HUDEP-2 (cell line): Measurements from ENCODE around the gene NKIRAS2.
"Not testable (repeated sequence)": the region's sequence is repeated elsewhere in the genome, so short reads cannot be mapped to it uniquely, and the experiment has no call there.

Experiments
- DNase-seq, 76 experiments: peaks; one replicate each; lab custom pipeline; 2025; ENCODE audit not compliant: unreplicated experiment in 76 of 76; lab: John Stamatoyannopoulos, UW

Gene NKIRAS2

GRCh38 chr17:41996855-41997164 lies 23.1 kb upstream of the NKIRAS2 start:
- DNase-seq: no peak

GRCh38 chr17:41998497-41998896 lies 21.4 kb upstream of the NKIRAS2 start:
- no peak for DNase-seq

- no peak for DNase-seq
These were observed 19.3 kb upstream of the NKIRAS2 start for GRCh38 chr17:42000413-42001133.

- DNase-seq: no peak
These were observed 18.2 kb upstream of the NKIRAS2 start for GRCh38 chr17:42001729-42002128.

GRCh38 chr17:42002175-42002791 lies 17.6 kb upstream of the NKIRAS2 start:
- no peak for DNase-seq

GRCh38 chr17:42002792-42003301 lies 17.0 kb upstream of the NKIRAS2 start:
- DNase-seq: no peak

- DNase-seq: no peak
These were observed 14.7 kb upstream of the NKIRAS2 start for GRCh38 chr17:42005166-42005565.

GRCh38 chr17:42009170-42009569 lies 10.7 kb upstream of the NKIRAS2 start:
- DNase-seq: peak in 4 of 76 experiments; percentile 4 to 10 (median 8)

GRCh38 chr17:42010266-42010680 lies 9.6 kb upstream of the NKIRAS2 start:
- not testable (repeated sequence) for DNase-seq

GRCh38 chr17:42010898-42011516 lies 8.9 kb upstream of the NKIRAS2 start:
- DNase-seq: peak in 9 of 76 experiments; percentile 5 to 37 (median 10)

- not testable (repeated sequence) for DNase-seq
These were observed 7.5 kb upstream of the NKIRAS2 start for GRCh38 chr17:42012363-42012762.

GRCh38 chr17:42013740-42014139 lies 6.2 kb upstream of the NKIRAS2 start:
- not testable (repeated sequence) for DNase-seq

GRCh38 chr17:42016411-42016831 lies 3.5 kb upstream of the NKIRAS2 start:
- DNase-seq: peak in 20 of 76 experiments; percentile 3 to 62 (median 23)

- peak in 75 of 76 experiments; percentile 6 to 90 (median 81) for DNase-seq
These were observed 2.7 kb upstream of the NKIRAS2 start, which contains the start of gene DNAJC7 for GRCh38 chr17:42016941-42017865. DNAJC7 (minus strand) TSS chr17:42017439; CDS start chr17:42017416, 23 bp downstream.

- DNase-seq: peak in 16 of 76 experiments; percentile 21 to 76 (median 54)
These were observed 2.1 kb upstream of the NKIRAS2 start for GRCh38 chr17:42017866-42018200.

GRCh38 chr17:42018339-42018738 lies 1.6 kb upstream of the NKIRAS2 start:
- peak in 26 of 76 experiments; percentile 5 to 58 (median 24) for DNase-seq

GRCh38 chr17:42018988-42019387 lies 902 bp upstream of the NKIRAS2 start:
- no peak for DNase-seq

- DNase-seq: not testable (repeated sequence)
These were observed 955 bp downstream of the NKIRAS2 start for GRCh38 chr17:42020845-42021244.

GRCh38 chr17:42023524-42024349 lies 3.8 kb downstream of the NKIRAS2 start:
- DNase-seq: no peak

- DNase-seq: no peak
These were observed 5.3 kb downstream of the NKIRAS2 start for GRCh38 chr17:42025191-42025579.
